ENCODE measurements around the gene ANKRD33.

ANKRD33 gene

DNA sequence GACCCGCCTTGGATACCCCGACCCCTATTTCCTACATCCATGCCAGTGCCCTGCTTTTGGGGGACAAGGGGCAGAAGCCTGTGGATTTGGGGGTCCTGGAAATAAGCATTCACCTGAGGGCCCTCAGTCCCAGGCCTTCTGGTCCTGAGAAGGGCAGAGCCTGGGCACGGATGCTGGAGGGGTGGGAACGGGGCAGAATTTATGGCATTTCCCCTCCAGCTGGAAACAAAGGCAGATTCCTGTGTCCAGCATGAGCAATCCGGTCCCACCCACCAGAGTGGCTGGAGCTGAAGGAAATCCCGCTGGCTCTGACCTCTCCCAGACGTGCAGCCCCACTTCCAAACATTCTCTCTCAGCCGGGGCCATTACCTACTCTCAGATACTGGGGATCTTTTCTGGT is 9.3 kb downstream of the ANKRD33 start:
- DNase-seq, result no peak
- no peak overlapping the region for H3K4me3 ChIP-seq (ENCODE audit: low read length)
- no peak overlapping the region for H3K23ac ChIP-seq (ENCODE audit: low read length)
- H3K4me1 ChIP-seq (ENCODE audit: control insufficient read depth, low read depth, low read length), result peaks cover 3% of the 10 kb centered on the region
- H2BK120ac ChIP-seq (ENCODE audit: low read depth, low read length), result no peak overlapping the region
- H3K79me2 ChIP-seq (ENCODE audit: control insufficient read depth, insufficient read depth, low read length), result no peaks in the 10 kb centered on the region
- H2AK5ac ChIP-seq (ENCODE audit: low read length), result no peak overlapping the region
- no peak overlapping the region for H3K56ac ChIP-seq (ENCODE audit: low read length)
- H4K8ac ChIP-seq (ENCODE audit: low read depth, low read length), result no peak overlapping the region
- no peak overlapping the region for H2BK15ac ChIP-seq (replicated peaks; ENCODE audit: low read depth)
- H3K4me2 ChIP-seq (ENCODE audit: low read length), result no peak overlapping the region
- H3K79me1 ChIP-seq (ENCODE audit: low read length), result no peaks in the 10 kb centered on the region
- H3K4ac ChIP-seq (ENCODE audit: low read depth, low read length), result no peak overlapping the region
- no peak overlapping the region for H2BK5ac ChIP-seq (ENCODE audit: low read length)
- no CpG with 5 or more reads among the region's 8 CpGs for WGBS (ENCODE audit: extremely low coverage, insufficient coverage, low lambda C conversion rate)
- H3K27me3 ChIP-seq (ENCODE audit: insufficient read depth, low read length, poor library complexity), result no peaks in the 10 kb centered on the region
- H3K36me3 ChIP-seq (ENCODE audit: control insufficient read depth, insufficient read depth, low read length), result no peaks in the 10 kb centered on the region
- H4K5ac ChIP-seq (ENCODE audit: low read length), result no peak overlapping the region
- H3K18ac ChIP-seq (ENCODE audit: low read length), result no peak overlapping the region
- H3K27ac ChIP-seq (ENCODE audit: low read depth, low read length), result no peak overlapping the region
- no peak overlapping the region for H3K9ac ChIP-seq (ENCODE audit: low read length)

DNA sequence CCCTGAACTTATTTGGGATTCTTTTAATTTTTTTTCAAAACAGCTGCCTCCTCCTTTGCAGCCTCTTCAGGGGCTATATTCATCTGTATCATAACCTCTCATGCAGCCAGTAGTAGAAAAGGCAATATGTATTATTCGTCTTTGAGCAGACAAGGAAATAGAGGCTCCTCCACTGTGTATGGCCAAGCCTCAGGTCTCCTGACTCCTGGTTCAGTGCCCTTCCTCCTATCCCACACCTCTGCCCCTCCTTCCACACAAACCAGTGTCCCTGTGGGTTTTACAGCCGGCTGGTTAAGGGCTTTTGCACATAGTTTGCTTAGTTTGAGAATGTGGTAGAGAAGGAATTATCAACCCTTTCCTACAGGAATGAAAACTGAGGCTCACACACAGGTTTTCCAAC is 10.6 kb downstream of the ANKRD33 start:
- no peaks in the 10 kb centered on the region for H3K79me2 ChIP-seq (ENCODE audit: control insufficient read depth, insufficient read depth, low read length)
- no peak overlapping the region for H2BK120ac ChIP-seq (ENCODE audit: low read depth, low read length)
- no CpG with 5 or more reads among the region's 2 CpGs for whole genome bisulfite sequencing (ENCODE audit: extremely low coverage, insufficient coverage, low lambda C conversion rate)
- DNase-seq, result no peak
- H3K4me1 ChIP-seq (ENCODE audit: control insufficient read depth, low read depth, low read length), result peaks cover 3% of the 10 kb centered on the region
- H3K27me3 ChIP-seq (ENCODE audit: insufficient read depth, low read length, poor library complexity), result no peaks in the 10 kb centered on the region
- no peaks in the 10 kb centered on the region for H3K79me1 ChIP-seq (ENCODE audit: low read length)
- H4K5ac ChIP-seq (ENCODE audit: low read length), result no peak overlapping the region
- no peaks in the 10 kb centered on the region for H3K36me3 ChIP-seq (ENCODE audit: control insufficient read depth, insufficient read depth, low read length)
- H2BK5ac ChIP-seq (ENCODE audit: low read length), result no peak overlapping the region
- no peak overlapping the region for H3K27ac ChIP-seq (ENCODE audit: low read depth, low read length)
- no peak overlapping the region for H3K4me3 ChIP-seq (ENCODE audit: low read length)
- no peak overlapping the region for H3K23ac ChIP-seq (ENCODE audit: low read length)
- no peak overlapping the region for H2BK15ac ChIP-seq (replicated peaks; ENCODE audit: low read depth)
- no peak overlapping the region for H3K9ac ChIP-seq (ENCODE audit: low read length)
- no peak overlapping the region for H3K56ac ChIP-seq (ENCODE audit: low read length)
- no peak overlapping the region for H3K18ac ChIP-seq (ENCODE audit: low read length)
- no peak overlapping the region for H4K8ac ChIP-seq (ENCODE audit: low read depth, low read length)
- H2AK5ac ChIP-seq (ENCODE audit: low read length), result no peak overlapping the region
- H3K4me2 ChIP-seq (ENCODE audit: low read length), result no peak overlapping the region
- no peak overlapping the region for H3K4ac ChIP-seq (ENCODE audit: low read depth, low read length)

DNA sequence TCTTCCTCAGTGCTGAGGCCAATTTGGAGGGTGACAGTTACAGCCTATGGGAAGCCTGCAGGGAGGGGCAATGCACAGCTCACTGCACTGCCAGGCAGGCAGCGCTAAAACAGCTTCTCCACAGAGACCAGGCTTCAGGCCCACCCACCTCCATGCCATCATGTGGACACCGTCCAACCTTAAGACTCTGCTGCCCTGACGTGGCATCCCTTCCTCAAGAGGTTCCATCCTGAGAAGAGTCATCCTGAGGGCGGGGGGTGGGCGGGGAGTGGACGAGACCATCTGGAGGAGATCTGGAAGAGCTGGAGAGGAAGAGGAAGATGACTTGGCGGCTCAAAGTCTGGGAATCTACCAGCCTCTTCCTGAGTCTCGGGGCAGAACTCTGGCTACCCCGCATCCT is 11.0 kb downstream of the ANKRD33 start:
- Histone ChIP-seq H3K4me3 (ENCODE audit: low read length) (no peak overlapping the region), H3K4me1 (ENCODE audit: control insufficient read depth, low read depth, low read length) (peaks cover 3% of the 10 kb centered on the region), H4K5ac (ENCODE audit: low read length) (no peak overlapping the region), H3K79me1 (ENCODE audit: low read length) (no peaks in the 10 kb centered on the region), H3K23ac (ENCODE audit: low read length) (no peak overlapping the region), H3K36me3 (ENCODE audit: control insufficient read depth, insufficient read depth, low read length) (no peaks in the 10 kb centered on the region), H3K56ac (ENCODE audit: low read length) (no peak overlapping the region), H3K79me2 (ENCODE audit: control insufficient read depth, insufficient read depth, low read length) (no peaks in the 10 kb centered on the region), H2BK15ac (replicated peaks; ENCODE audit: low read depth) (no peak overlapping the region), H4K8ac (ENCODE audit: low read depth, low read length) (no peak overlapping the region), H3K18ac (ENCODE audit: low read length) (no peak overlapping the region), H3K27ac (ENCODE audit: low read depth, low read length) (no peak overlapping the region), H3K4ac (ENCODE audit: low read depth, low read length) (no peak overlapping the region), H2AK5ac (ENCODE audit: low read length) (no peak overlapping the region), H2BK5ac (ENCODE audit: low read length) (no peak overlapping the region), H3K27me3 (ENCODE audit: insufficient read depth, low read length, poor library complexity) (no peaks in the 10 kb centered on the region), H3K9ac (ENCODE audit: low read length) (no peak overlapping the region), H3K4me2 (ENCODE audit: low read length) (no peak overlapping the region), H2BK120ac (ENCODE audit: low read depth, low read length) (no peak overlapping the region)
- WGBS (ENCODE audit: extremely low coverage, insufficient coverage, low lambda C conversion rate), result no CpG with 5 or more reads among the region's 9 CpGs
- DNase-seq, result no peak

DNA sequence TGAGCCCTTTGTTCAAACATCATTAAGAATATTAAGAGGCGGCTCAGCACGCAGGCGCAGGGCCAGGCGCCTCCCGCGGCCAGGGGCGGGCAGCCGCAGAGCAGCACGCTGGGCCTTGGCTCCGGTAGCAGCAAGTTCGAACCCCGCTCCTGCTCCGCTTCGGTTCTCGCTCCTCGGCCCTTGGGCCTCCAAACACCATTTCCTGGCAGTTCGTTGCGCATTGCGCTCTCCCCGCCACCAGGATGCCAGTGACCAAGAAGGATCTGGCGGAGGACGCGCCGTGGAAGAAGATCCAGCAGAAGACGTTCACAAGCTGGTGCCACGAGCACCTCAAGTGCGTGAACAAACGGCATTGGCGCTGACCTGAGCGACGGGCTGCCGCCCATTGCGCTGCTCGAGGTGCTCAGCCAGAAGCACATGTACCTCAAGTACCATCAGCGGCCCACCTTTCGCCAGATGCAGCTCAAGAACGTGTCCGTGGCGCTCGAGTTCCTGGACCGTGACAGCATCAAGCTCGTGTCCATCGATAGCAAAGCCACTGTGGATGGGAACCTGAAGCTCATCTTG is 12.5 kb downstream of the ANKRD33 start:
- H2BK120ac ChIP-seq (ENCODE audit: low read depth, low read length), result no peak overlapping the region
- H2BK5ac ChIP-seq (ENCODE audit: low read length), result no peak overlapping the region
- no peaks in the 10 kb centered on the region for H3K79me2 ChIP-seq (ENCODE audit: control insufficient read depth, insufficient read depth, low read length)
- H3K4ac ChIP-seq (ENCODE audit: low read depth, low read length), result no peak overlapping the region
- H3K27me3 ChIP-seq (ENCODE audit: insufficient read depth, low read length, poor library complexity), result no peaks in the 10 kb centered on the region
- H4K5ac ChIP-seq (ENCODE audit: low read length), result no peak overlapping the region
- H3K4me3 ChIP-seq (ENCODE audit: low read length), result no peak overlapping the region
- H3K4me1 ChIP-seq (ENCODE audit: control insufficient read depth, low read depth, low read length), result peaks cover 3% of the 10 kb centered on the region
- H3K23ac ChIP-seq (ENCODE audit: low read length), result no peak overlapping the region
- WGBS (ENCODE audit: extremely low coverage, insufficient coverage, low lambda C conversion rate), result no CpG with 5 or more reads among the region's 43 CpGs
- H2BK15ac ChIP-seq (replicated peaks; ENCODE audit: low read depth), result no peak overlapping the region
- H3K4me2 ChIP-seq (ENCODE audit: low read length), result no peak overlapping the region
- no peak overlapping the region for H3K56ac ChIP-seq (ENCODE audit: low read length)
- no peak overlapping the region for H2AK5ac ChIP-seq (ENCODE audit: low read length)
- no peak for DNase-seq
- H3K79me1 ChIP-seq (ENCODE audit: low read length), result no peaks in the 10 kb centered on the region
- H3K36me3 ChIP-seq (ENCODE audit: control insufficient read depth, insufficient read depth, low read length), result no peaks in the 10 kb centered on the region
- H3K18ac ChIP-seq (ENCODE audit: low read length), result no peak overlapping the region
- no peak overlapping the region for H4K8ac ChIP-seq (ENCODE audit: low read depth, low read length)
- H3K27ac ChIP-seq (ENCODE audit: low read depth, low read length), result no peak overlapping the region
- H3K9ac ChIP-seq (ENCODE audit: low read length), result no peak overlapping the region

DNA sequence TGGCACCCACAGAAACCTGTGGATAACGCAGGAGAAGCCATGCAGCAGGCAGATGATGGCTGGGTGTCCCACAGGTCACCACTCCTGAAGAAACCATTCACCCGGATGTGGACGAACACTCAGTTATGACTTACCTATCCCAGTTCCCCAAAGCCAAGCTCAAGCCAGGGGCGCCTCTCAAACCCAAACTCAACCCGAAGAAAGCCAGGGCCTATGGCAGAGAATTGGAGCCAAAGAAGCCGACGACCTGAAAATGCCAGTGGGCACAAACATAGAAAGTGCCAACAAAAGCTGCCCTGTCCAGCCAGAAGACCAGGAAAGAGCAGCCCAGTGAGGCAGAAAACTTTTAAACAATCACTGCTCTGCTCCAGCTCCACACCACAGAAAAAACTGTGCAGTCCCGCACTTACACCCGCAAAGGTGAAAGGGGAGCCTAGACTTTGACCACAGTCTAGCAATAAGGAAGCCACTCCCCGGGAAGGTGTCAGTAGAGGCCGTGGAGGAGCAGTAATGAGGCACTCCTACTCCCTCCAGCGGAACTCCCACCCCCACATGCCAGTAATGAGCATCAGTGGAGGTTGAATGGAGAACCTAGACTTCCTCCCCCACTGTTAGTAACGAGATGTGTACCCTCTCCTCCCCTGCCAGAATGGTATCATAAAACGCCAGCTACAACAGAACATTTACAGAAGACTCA is 13.4 kb downstream of the ANKRD33 start:
- H3K23ac ChIP-seq (ENCODE audit: low read length), result no peak overlapping the region
- H3K18ac ChIP-seq (ENCODE audit: low read length), result no peak overlapping the region
- no peak overlapping the region for H2AK5ac ChIP-seq (ENCODE audit: low read length)
- H2BK5ac ChIP-seq (ENCODE audit: low read length), result no peak overlapping the region
- no peak overlapping the region for H3K9ac ChIP-seq (ENCODE audit: low read length)
- H3K27me3 ChIP-seq (ENCODE audit: insufficient read depth, low read length, poor library complexity), result no peaks in the 10 kb centered on the region
- no peak overlapping the region for H3K4me2 ChIP-seq (ENCODE audit: low read length)
- H3K79me2 ChIP-seq (ENCODE audit: control insufficient read depth, insufficient read depth, low read length), result no peaks in the 10 kb centered on the region
- peaks cover 11% of the 10 kb centered on the region for H3K4me1 ChIP-seq (ENCODE audit: control insufficient read depth, low read depth, low read length)
- H2BK15ac ChIP-seq (replicated peaks; ENCODE audit: low read depth), result no peak overlapping the region
- no peak overlapping the region for H3K56ac ChIP-seq (ENCODE audit: low read length)
- no peak for DNase-seq
- no peaks in the 10 kb centered on the region for H3K79me1 ChIP-seq (ENCODE audit: low read length)
- no peak overlapping the region for H2BK120ac ChIP-seq (ENCODE audit: low read depth, low read length)
- no peak overlapping the region for H3K27ac ChIP-seq (ENCODE audit: low read depth, low read length)
- no peak overlapping the region for H3K4ac ChIP-seq (ENCODE audit: low read depth, low read length)
- no peak overlapping the region for H3K4me3 ChIP-seq (ENCODE audit: low read length)
- H4K5ac ChIP-seq (ENCODE audit: low read length), result no peak overlapping the region
- WGBS (ENCODE audit: extremely low coverage, insufficient coverage, low lambda C conversion rate), result no CpG with 5 or more reads among the region's 14 CpGs
- no peak overlapping the region for H4K8ac ChIP-seq (ENCODE audit: low read depth, low read length)
- no peaks in the 10 kb centered on the region for H3K36me3 ChIP-seq (ENCODE audit: control insufficient read depth, insufficient read depth, low read length)

DNA sequence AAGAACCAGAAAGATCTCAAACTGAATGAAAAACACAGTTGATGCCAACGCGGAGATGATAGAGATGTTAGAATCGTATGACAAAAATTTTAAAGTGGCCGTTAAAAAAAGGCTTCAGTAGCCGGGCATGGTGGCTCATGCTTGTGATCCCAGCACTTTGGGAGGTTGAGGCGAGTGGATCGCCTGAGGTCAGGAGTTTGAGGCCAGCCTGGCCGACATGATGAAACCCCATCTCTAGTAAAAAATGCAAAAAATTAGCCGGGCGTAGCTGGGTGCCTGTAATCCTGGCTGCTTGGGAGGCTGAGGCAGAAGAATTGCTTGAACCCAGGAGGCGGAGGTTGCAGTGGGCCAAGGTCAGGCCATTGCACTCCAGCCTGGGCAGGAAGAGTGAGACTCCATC is 14.0 kb downstream of the ANKRD33 start:
- H3K4me3 ChIP-seq (ENCODE audit: low read length), result no peak overlapping the region
- H2BK120ac ChIP-seq (ENCODE audit: low read depth, low read length), result no peak overlapping the region
- no peak overlapping the region for H3K23ac ChIP-seq (ENCODE audit: low read length)
- H2AK5ac ChIP-seq (ENCODE audit: low read length), result no peak overlapping the region
- no peaks in the 10 kb centered on the region for H3K36me3 ChIP-seq (ENCODE audit: control insufficient read depth, insufficient read depth, low read length)
- peaks cover 13% of the 10 kb centered on the region for H3K4me1 ChIP-seq (ENCODE audit: control insufficient read depth, low read depth, low read length)
- WGBS (ENCODE audit: extremely low coverage, insufficient coverage, low lambda C conversion rate), result no CpG with 5 or more reads among the region's 11 CpGs
- no peaks in the 10 kb centered on the region for H3K79me1 ChIP-seq (ENCODE audit: low read length)
- no peak overlapping the region for H4K5ac ChIP-seq (ENCODE audit: low read length)
- no peak overlapping the region for H4K8ac ChIP-seq (ENCODE audit: low read depth, low read length)
- no peak overlapping the region for H3K18ac ChIP-seq (ENCODE audit: low read length)
- no peaks in the 10 kb centered on the region for H3K27me3 ChIP-seq (ENCODE audit: insufficient read depth, low read length, poor library complexity)
- no peak overlapping the region for H3K4me2 ChIP-seq (ENCODE audit: low read length)
- no peak overlapping the region for H3K56ac ChIP-seq (ENCODE audit: low read length)
- DNase-seq, result no peak
- H2BK5ac ChIP-seq (ENCODE audit: low read length), result no peak overlapping the region
- no peak overlapping the region for H3K27ac ChIP-seq (ENCODE audit: low read depth, low read length)
- no peaks in the 10 kb centered on the region for H3K79me2 ChIP-seq (ENCODE audit: control insufficient read depth, insufficient read depth, low read length)
- H3K9ac ChIP-seq (ENCODE audit: low read length), result no peak overlapping the region
- H3K4ac ChIP-seq (ENCODE audit: low read depth, low read length), result no peak overlapping the region
- H2BK15ac ChIP-seq (replicated peaks; ENCODE audit: low read depth), result no peak overlapping the region
